Vagina (tissue), 2 donors: Measurements from ENCODE around the gene RFWD3.

Source experiments
- POLR2A ChIP-seq, 2 donors: fragments of 450-650 bp; IDR thresholded peaks; one replicate each; pipeline ENCODE4 v1.6.1; 2017; ENCODE audit warnings: antibody characterized with exemption in 2 of 2, mild to moderate bottlenecking in 2 of 2, moderate library complexity in 2 of 2
- TF ChIP-seq, protein P1 (sequence below), 3 experiments: fragments of 450-650 bp in 2 of 3; fragments of 200-600 bp in 1 of 3; sonication (generic) in 1 of 3; IDR thresholded peaks; one replicate each; pipeline ENCODE4 v1.5.1; 2017 to 2019; ENCODE audit warnings: antibody characterized with exemption in 3 of 3, mild to moderate bottlenecking in 2 of 3, moderate library complexity in 2 of 3

GRCh38 chr16:74654536-74655050, 12.1 kb downstream of the RFWD3 start:
- TF ChIP-seq POLR2A (IDR thresholded peaks at IDR 0.05) = no peak
- TF ChIP-seq, protein P1, sequence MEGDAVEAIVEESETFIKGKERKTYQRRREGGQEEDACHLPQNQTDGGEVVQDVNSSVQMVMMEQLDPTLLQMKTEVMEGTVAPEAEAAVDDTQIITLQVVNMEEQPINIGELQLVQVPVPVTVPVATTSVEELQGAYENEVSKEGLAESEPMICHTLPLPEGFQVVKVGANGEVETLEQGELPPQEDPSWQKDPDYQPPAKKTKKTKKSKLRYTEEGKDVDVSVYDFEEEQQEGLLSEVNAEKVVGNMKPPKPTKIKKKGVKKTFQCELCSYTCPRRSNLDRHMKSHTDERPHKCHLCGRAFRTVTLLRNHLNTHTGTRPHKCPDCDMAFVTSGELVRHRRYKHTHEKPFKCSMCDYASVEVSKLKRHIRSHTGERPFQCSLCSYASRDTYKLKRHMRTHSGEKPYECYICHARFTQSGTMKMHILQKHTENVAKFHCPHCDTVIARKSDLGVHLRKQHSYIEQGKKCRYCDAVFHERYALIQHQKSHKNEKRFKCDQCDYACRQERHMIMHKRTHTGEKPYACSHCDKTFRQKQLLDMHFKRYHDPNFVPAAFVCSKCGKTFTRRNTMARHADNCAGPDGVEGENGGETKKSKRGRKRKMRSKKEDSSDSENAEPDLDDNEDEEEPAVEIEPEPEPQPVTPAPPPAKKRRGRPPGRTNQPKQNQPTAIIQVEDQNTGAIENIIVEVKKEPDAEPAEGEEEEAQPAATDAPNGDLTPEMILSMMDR (IDR thresholded peaks at IDR 0.05) = no peak
